ENCODE data around the gene TOMM20. TPM values are rescaled to one million over a fixed set of nuclear protein-coding genes. Genes with fewer than 3 reads are reported as not detected.
A peak's percentile ranks its signal among the peaks of the same experiment; 100 is the strongest.

TOMM20 gene
- total and polyA plus RNA-seq, 9 of the 15 experiments (the other 6 are each of a cell fraction or from before 2014, with no cell fraction given): 70.6 to 334 (median 159) TPM

DNA sequence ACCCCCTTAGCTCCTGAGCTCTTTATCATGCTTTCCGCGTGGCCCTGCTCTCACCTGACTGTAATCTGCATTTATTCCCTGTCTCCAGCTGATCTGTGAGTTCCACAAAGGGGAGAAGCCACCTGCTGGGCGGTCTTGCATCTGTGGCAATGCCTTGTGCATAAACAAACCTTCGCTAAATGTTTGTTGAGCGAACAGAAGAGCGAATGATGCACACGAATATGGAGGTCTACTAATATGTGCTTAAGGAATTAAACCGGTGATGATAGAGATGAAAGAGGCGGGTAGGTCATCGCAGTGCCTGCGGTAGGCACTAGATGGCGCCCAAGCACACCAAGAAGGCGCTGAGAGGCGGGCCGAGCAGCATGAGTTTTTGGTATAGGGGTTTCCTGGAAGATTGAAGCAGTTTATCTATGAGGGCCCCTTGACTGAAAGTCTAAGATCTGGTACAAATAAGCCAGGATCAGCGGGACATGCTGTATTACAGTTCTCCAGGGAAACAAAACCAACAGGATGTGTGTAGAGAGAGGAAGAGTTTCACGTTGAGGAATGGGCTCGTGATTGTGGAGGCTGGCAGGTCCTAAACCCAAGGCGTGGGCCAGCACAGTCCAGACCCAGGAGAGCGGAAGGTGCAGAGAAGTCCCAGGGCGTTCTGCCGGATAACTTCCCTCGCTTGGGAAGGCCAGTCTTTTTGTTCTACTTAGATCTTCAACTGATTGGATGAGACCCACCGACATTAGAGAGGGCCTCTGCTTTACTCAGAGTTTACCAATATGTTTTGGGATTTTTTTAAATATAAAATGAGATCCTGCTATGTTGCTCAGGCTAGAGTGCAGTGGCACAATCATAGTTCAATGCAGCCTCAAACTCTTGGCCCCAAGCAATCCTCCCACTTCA lies 34.7 kb downstream of the TOMM20 start (continued):
- TF ChIP-seq ZFPM2 (CRISPR knock-in tag; IDR thresholded peaks at IDR 0.05) (no peak), SP2 (IDR thresholded peaks at IDR 0.05; ENCODE audit: extremely low read depth, low read depth, low read length, poor library complexity, severe bottlenecking) (no peak), ZNF41 (CRISPR knock-in tag; conservative IDR thresholded peaks at IDR 0.05) (no peak), PHTF2 (CRISPR knock-in tag; IDR thresholded peaks at IDR 0.05) (no peak), CCAR2 (IDR thresholded peaks at IDR 0.05; ENCODE audit: low read depth, low read length) (no peak)
- TF ChIP-seq, protein P1, sequence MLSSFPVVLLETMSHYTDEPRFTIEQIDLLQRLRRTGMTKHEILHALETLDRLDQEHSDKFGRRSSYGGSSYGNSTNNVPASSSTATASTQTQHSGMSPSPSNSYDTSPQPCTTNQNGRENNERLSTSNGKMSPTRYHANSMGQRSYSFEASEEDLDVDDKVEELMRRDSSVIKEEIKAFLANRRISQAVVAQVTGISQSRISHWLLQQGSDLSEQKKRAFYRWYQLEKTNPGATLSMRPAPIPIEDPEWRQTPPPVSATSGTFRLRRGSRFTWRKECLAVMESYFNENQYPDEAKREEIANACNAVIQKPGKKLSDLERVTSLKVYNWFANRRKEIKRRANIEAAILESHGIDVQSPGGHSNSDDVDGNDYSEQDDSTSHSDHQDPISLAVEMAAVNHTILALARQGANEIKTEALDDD (IDR thresholded peaks at IDR 0.05): no peak; the same call in 1 of the 2 replicates
- TF ChIP-seq, protein P2, sequence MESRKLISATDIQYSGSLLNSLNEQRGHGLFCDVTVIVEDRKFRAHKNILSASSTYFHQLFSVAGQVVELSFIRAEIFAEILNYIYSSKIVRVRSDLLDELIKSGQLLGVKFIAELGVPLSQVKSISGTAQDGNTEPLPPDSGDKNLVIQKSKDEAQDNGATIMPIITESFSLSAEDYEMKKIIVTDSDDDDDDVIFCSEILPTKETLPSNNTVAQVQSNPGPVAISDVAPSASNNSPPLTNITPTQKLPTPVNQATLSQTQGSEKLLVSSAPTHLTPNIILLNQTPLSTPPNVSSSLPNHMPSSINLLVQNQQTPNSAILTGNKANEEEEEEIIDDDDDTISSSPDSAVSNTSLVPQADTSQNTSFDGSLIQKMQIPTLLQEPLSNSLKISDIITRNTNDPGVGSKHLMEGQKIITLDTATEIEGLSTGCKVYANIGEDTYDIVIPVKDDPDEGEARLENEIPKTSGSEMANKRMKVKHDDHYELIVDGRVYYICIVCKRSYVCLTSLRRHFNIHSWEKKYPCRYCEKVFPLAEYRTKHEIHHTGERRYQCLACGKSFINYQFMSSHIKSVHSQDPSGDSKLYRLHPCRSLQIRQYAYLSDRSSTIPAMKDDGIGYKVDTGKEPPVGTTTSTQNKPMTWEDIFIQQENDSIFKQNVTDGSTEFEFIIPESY (CRISPR knock-in tag; IDR thresholded peaks at IDR 0.05): peak; percentile 45; the same call in 1 of the 2 replicates
- TF ChIP-seq, protein P3, sequence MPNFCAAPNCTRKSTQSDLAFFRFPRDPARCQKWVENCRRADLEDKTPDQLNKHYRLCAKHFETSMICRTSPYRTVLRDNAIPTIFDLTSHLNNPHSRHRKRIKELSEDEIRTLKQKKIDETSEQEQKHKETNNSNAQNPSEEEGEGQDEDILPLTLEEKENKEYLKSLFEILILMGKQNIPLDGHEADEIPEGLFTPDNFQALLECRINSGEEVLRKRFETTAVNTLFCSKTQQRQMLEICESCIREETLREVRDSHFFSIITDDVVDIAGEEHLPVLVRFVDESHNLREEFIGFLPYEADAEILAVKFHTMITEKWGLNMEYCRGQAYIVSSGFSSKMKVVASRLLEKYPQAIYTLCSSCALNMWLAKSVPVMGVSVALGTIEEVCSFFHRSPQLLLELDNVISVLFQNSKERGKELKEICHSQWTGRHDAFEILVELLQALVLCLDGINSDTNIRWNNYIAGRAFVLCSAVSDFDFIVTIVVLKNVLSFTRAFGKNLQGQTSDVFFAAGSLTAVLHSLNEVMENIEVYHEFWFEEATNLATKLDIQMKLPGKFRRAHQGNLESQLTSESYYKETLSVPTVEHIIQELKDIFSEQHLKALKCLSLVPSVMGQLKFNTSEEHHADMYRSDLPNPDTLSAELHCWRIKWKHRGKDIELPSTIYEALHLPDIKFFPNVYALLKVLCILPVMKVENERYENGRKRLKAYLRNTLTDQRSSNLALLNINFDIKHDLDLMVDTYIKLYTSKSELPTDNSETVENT (CRISPR knock-in tag; IDR thresholded peaks at IDR 0.05): no peak
- TF ChIP-seq, protein P4, sequence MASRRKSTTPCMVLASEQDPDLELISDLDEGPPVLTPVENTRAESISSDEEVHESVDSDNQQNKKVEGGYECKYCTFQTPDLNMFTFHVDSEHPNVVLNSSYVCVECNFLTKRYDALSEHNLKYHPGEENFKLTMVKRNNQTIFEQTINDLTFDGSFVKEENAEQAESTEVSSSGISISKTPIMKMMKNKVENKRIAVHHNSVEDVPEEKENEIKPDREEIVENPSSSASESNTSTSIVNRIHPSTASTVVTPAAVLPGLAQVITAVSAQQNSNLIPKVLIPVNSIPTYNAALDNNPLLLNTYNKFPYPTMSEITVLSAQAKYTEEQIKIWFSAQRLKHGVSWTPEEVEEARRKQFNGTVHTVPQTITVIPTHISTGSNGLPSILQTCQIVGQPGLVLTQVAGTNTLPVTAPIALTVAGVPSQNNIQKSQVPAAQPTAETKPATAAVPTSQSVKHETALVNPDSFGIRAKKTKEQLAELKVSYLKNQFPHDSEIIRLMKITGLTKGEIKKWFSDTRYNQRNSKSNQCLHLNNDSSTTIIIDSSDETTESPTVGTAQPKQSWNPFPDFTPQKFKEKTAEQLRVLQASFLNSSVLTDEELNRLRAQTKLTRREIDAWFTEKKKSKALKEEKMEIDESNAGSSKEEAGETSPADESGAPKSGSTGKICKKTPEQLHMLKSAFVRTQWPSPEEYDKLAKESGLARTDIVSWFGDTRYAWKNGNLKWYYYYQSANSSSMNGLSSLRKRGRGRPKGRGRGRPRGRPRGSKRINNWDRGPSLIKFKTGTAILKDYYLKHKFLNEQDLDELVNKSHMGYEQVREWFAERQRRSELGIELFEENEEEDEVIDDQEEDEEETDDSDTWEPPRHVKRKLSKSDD (conservative IDR thresholded peaks at IDR 0.05; ENCODE audit: low read length): 0 out of 2 replicates have a peak, but pooled peaks have one; percentile 44
- TF ChIP-seq, protein P5, sequence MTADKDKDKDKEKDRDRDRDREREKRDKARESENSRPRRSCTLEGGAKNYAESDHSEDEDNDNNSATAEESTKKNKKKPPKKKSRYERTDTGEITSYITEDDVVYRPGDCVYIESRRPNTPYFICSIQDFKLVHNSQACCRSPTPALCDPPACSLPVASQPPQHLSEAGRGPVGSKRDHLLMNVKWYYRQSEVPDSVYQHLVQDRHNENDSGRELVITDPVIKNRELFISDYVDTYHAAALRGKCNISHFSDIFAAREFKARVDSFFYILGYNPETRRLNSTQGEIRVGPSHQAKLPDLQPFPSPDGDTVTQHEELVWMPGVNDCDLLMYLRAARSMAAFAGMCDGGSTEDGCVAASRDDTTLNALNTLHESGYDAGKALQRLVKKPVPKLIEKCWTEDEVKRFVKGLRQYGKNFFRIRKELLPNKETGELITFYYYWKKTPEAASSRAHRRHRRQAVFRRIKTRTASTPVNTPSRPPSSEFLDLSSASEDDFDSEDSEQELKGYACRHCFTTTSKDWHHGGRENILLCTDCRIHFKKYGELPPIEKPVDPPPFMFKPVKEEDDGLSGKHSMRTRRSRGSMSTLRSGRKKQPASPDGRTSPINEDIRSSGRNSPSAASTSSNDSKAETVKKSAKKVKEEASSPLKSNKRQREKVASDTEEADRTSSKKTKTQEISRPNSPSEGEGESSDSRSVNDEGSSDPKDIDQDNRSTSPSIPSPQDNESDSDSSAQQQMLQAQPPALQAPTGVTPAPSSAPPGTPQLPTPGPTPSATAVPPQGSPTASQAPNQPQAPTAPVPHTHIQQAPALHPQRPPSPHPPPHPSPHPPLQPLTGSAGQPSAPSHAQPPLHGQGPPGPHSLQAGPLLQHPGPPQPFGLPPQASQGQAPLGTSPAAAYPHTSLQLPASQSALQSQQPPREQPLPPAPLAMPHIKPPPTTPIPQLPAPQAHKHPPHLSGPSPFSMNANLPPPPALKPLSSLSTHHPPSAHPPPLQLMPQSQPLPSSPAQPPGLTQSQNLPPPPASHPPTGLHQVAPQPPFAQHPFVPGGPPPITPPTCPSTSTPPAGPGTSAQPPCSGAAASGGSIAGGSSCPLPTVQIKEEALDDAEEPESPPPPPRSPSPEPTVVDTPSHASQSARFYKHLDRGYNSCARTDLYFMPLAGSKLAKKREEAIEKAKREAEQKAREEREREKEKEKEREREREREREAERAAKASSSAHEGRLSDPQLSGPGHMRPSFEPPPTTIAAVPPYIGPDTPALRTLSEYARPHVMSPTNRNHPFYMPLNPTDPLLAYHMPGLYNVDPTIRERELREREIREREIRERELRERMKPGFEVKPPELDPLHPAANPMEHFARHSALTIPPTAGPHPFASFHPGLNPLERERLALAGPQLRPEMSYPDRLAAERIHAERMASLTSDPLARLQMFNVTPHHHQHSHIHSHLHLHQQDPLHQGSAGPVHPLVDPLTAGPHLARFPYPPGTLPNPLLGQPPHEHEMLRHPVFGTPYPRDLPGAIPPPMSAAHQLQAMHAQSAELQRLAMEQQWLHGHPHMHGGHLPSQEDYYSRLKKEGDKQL (CRISPR knock-in tag; IDR thresholded peaks at IDR 0.05; ENCODE audit: borderline replicate concordance): no peak
